ENCODE data around the gene KREMEN1. TPM values are rescaled to one million over a fixed set of nuclear protein-coding genes. Genes with fewer than 3 reads are reported as not detected.

Gene KREMEN1
- 10 to 100 TPM in 1 of 4 donors, 1 to 10 TPM in 3; 7.6 to 15.9 (median 8.9) TPM for total RNA-seq

- TF ChIP-seq, protein P1, sequence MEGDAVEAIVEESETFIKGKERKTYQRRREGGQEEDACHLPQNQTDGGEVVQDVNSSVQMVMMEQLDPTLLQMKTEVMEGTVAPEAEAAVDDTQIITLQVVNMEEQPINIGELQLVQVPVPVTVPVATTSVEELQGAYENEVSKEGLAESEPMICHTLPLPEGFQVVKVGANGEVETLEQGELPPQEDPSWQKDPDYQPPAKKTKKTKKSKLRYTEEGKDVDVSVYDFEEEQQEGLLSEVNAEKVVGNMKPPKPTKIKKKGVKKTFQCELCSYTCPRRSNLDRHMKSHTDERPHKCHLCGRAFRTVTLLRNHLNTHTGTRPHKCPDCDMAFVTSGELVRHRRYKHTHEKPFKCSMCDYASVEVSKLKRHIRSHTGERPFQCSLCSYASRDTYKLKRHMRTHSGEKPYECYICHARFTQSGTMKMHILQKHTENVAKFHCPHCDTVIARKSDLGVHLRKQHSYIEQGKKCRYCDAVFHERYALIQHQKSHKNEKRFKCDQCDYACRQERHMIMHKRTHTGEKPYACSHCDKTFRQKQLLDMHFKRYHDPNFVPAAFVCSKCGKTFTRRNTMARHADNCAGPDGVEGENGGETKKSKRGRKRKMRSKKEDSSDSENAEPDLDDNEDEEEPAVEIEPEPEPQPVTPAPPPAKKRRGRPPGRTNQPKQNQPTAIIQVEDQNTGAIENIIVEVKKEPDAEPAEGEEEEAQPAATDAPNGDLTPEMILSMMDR (IDR thresholded peaks at IDR 0.05; ENCODE audit: low read depth), result no peak
Observed at GRCh38 chr22:29072979-29073617, at the start of gene KREMEN1. KREMEN1 (plus strand) TSS chr22:29073035; CDS start chr22:29073131, 96 bp downstream.

GRCh38 chr22:29023172-29023796, 49.6 kb upstream of the KREMEN1 start:
- TF ChIP-seq, protein P1 (IDR thresholded peaks at IDR 0.05; ENCODE audit: low read depth), result no peak

DNA sequence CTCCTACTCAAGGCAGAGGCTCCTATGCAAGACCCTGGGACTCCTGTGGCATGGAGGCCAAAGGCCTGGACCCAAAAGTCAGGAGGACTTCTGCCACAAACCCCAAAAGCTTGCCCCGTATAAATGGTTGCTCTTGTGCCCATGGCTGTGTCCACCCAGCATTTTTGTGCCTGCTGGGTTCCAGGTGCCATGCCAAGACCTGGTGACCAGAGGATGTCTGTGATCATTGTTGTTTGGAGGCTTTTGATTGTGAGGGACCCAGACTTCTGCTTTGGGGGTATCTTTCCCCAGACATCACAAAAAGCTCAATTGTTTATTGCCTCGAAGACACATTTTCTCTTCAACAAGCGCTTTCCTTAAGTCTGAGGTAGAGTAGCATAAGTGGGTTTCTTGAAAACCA, 46.3 kb upstream of the KREMEN1 start:
- TF ChIP-seq, protein P1 (IDR thresholded peaks at IDR 0.05; ENCODE audit: low read depth), result no peak

- TF ChIP-seq, protein P1 (IDR thresholded peaks at IDR 0.05; ENCODE audit: low read depth), result no peak
Observed at GRCh38 chr22:29028468-29028867, 44.4 kb upstream of the KREMEN1 start.

- TF ChIP-seq, protein P1 (IDR thresholded peaks at IDR 0.05; ENCODE audit: low read depth), result no peak
Observed at GRCh38 chr22:29029202-29030000, 43.4 kb upstream of the KREMEN1 start.

DNA sequence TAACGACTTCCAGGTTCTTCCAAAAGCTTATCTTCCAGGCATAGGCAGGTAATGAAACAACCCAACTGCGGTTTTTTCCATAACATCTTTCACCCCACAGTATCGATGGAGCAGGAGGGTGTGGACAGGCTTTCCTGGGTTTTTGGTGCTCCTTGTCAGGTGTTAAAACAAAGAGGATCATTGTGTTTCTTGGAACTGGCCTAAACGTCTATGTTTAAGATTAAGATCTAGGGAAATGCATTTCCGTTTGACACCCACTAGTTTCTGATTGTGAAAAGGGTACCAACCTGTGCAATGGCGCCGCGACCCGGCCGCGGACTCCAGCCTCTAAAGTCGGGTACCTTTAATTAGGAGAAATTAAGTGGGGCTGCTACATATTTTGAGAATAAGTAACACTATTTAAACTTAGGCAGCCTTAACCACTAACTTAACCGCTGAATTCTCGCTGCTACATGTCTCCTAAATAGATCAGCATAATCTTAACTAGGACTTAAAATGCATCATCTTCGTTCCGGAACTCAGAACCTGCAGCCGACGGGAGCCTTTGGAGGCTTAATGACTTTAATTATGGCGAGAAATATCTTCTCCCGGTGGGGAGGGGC, 42.7 kb upstream of the KREMEN1 start:
- TF ChIP-seq, protein P1 (IDR thresholded peaks at IDR 0.05; ENCODE audit: low read depth), result no peak
